ENCODE results near the gene IFT20. TPM values are rescaled to one million over a fixed set of nuclear protein-coding genes. Genes with fewer than 3 reads are reported as not detected.

The IFT20 gene
- total and polyA plus RNA-seq, 5 experiments from 2014 or later = 32.0 to 56.6 (median 44.1) TPM

- H3K36me3 Mint-ChIP-seq = peaks cover 0 to 4% (median 3%) of the 10 kb centered on the region in 3 donors
Measured at GRCh38 chr17:28370035-28370743, 34.9 kb upstream of the IFT20 start, which contains the start of gene VTN. VTN (minus strand) TSS chr17:28370307; CDS start chr17:28370203, 104 bp downstream.

GRCh38 chr17:28369684-28370034 is 34.4 kb upstream of the IFT20 start:
- ATAC-seq = peak in 1 of 2 donors; percentile 8
- H3K4me1 Mint-ChIP-seq = peaks cover 9 to 23% (median 22%) of the 10 kb centered on the region in 4 donors
- peak overlapping the region in 8 of 10 donors; percentile 25 to 98 (median 84) for H3K27ac Mint-ChIP-seq
- H3K36me3 Mint-ChIP-seq = peaks cover 0 to 2% (median 0%) of the 10 kb centered on the region in 3 donors
- POLR2A ChIA-PET = interaction anchor here (2.3 to 4.9 kb wide), 3 partner anchors 12 to 34 kb away, joined by 7 to 29 read pairs (median 12); partner anchors contain the start of genes IFT20, POLDIP2 and TNFAIP1
- H3K27me3 Mint-ChIP-seq = no peaks in the 10 kb centered on the region
- H3K4me3 Mint-ChIP-seq = peak overlapping the region in 6 of 10 donors; percentile 23 to 99 (median 71)
- H3K9me3 Mint-ChIP-seq = no peaks in the 10 kb centered on the region
- DNase-seq = no peak

More at GRCh38 chr17:28370035-28370743, 34.9 kb upstream of the IFT20 start, which contains the start of gene VTN:
- no peak for ATAC-seq
- H3K27me3 Mint-ChIP-seq = no peaks in the 10 kb centered on the region
- H3K27ac Mint-ChIP-seq = peak within 1 kb of the TSS; percentile 87 to 98 (median 96)
- H3K9me3 Mint-ChIP-seq = no peaks in the 10 kb centered on the region
- H3K4me1 Mint-ChIP-seq = peaks cover 12 to 25% (median 23%) of the 10 kb centered on the region in 4 donors
- DNase-seq = no peak
- peak within 1 kb of the TSS; percentile 86 to 99 (median 96) for H3K4me3 Mint-ChIP-seq
- POLR2A ChIA-PET = interaction anchor here (2.3 to 4.9 kb wide), 3 partner anchors 13 to 34 kb away, joined by 7 to 29 read pairs (median 12); partner anchors contain the start of genes IFT20, POLDIP2 and TNFAIP1

GRCh38 chr17:28368915-28369683 is 33.8 kb upstream of the IFT20 start:
- Mint-ChIP-seq H3K4me3 (peak overlapping the region in 1 of 10 donors; percentile 18), H3K9me3 (no peaks in the 10 kb centered on the region), H3K27me3 (no peaks in the 10 kb centered on the region), H3K36me3 (peaks cover 0 to 2% (median 0%) of the 10 kb centered on the region in 3 donors), H3K27ac (peak overlapping the region in 4 of 10 donors; percentile 20 to 98 (median 46)), H3K4me1 (peaks cover 9 to 23% (median 22%) of the 10 kb centered on the region in 4 donors)
- ATAC-seq = no peak
- POLR2A ChIA-PET = interaction anchor here (2.3 to 4.9 kb wide), 2 partner anchors 12 to 15 kb away, joined by 7 to 29 read pairs; partner anchors contain the start of gene POLDIP2
- DNase-seq = no peak

- Mint-ChIP-seq H3K4me3 (no peak overlapping the region), H3K4me1 (peaks cover 7 to 19% (median 18%) of the 10 kb centered on the region in 4 donors), H3K27ac (peak overlapping the region in 4 of 10 donors; percentile 9 to 56 (median 22)), H3K36me3 (peaks cover 0 to 5% (median 0%) of the 10 kb centered on the region in 3 donors), H3K27me3 (no peaks in the 10 kb centered on the region), H3K9me3 (no peaks in the 10 kb centered on the region)
- ATAC-seq (no peak), DNase-seq (no peak)
- POLR2A ChIA-PET = interaction anchor here (2.3 to 2.4 kb wide), 2 partner anchors 10 to 16 kb away, joined by 7 to 11 read pairs; partner anchors contain the start of gene POLDIP2
Measured at GRCh38 chr17:28368306-28368831, 33.1 kb upstream of the IFT20 start.

- Mint-ChIP-seq H3K4me1 (peaks cover 6 to 13% (median 13%) of the 10 kb centered on the region in 4 donors), H3K9me3 (no peaks in the 10 kb centered on the region), H3K27me3 (no peaks in the 10 kb centered on the region), H3K36me3 (peaks cover 0 to 10% (median 0%) of the 10 kb centered on the region in 3 donors), H3K27ac (peak overlapping the region in 2 of 10 donors; percentile 31 to 59), H3K4me3 (no peak overlapping the region)
- DNase-seq = peak in 1 of 10 donors; percentile 30
- POLR2A ChIA-PET = interaction anchor here (2.4 kb wide), 1 partner anchor 10 kb away, joined by 11 read pairs; the partner anchor contains the start of gene POLDIP2
- ATAC-seq = no peak
Measured at GRCh38 chr17:28367641-28368305, 32.5 kb upstream of the IFT20 start.

GRCh38 chr17:28366605-28367004 is 31.3 kb upstream of the IFT20 start:
- ATAC-seq = no peak
- POLR2A ChIA-PET = interaction anchor here (2.4 kb wide), 1 partner anchor 9 kb away, joined by 11 read pairs; the partner anchor contains the start of gene POLDIP2
- Mint-ChIP-seq H3K27me3 (no peaks in the 10 kb centered on the region), H3K9me3 (no peaks in the 10 kb centered on the region), H3K36me3 (peaks cover 0 to 22% (median 4%) of the 10 kb centered on the region in 3 donors), H3K4me3 (no peak overlapping the region), H3K4me1 (peaks cover 5 to 9% (median 6%) of the 10 kb centered on the region in 4 donors), H3K27ac (peak overlapping the region in 2 of 10 donors; percentile 37 to 65)
- peak in 1 of 10 donors; percentile 48 for DNase-seq

- no peaks in the 10 kb centered on the region for H3K9me3 Mint-ChIP-seq
- peaks cover 0 to 2% (median 1%) of the 10 kb centered on the region in 4 donors for H3K4me1 Mint-ChIP-seq
- POLR2A ChIA-PET = interaction anchor here (0.7 kb wide), 1 partner anchor 15 kb away, joined by 3 read pairs; no protein-coding TSS in a partner anchor
- H3K27ac Mint-ChIP-seq = no peak overlapping the region
- ATAC-seq = no peak
- no peaks in the 10 kb centered on the region for H3K27me3 Mint-ChIP-seq
- no peak overlapping the region for H3K4me3 Mint-ChIP-seq
- peaks cover 0 to 31% (median 8%) of the 10 kb centered on the region in 3 donors for H3K36me3 Mint-ChIP-seq
- peak in 1 of 10 donors; percentile 36 for DNase-seq
Measured at GRCh38 chr17:28365487-28365886, 30.2 kb upstream of the IFT20 start.

GRCh38 chr17:28364665-28365363 is 29.5 kb upstream of the IFT20 start, which contains the start of gene SEBOX:
SEBOX (minus strand) TSS chr17:28365199; CDS start chr17:28365151, 48 bp downstream.
- POLR2A ChIA-PET = no interaction called here
- no peak within 1 kb of the TSS for H3K4me3 Mint-ChIP-seq
- peak within 1 kb of the TSS in 1 of 10 donors; percentile 11 for H3K27ac Mint-ChIP-seq
- no peaks in the 10 kb centered on the region for H3K27me3 Mint-ChIP-seq
- DNase-seq (peak in 1 of 10 donors; percentile 61), ATAC-seq (no peak)
- H3K4me1 Mint-ChIP-seq = peaks cover 0 to 2% (median 0%) of the 10 kb centered on the region in 4 donors
- peaks cover 0 to 38% (median 11%) of the 10 kb centered on the region in 3 donors for H3K36me3 Mint-ChIP-seq
- H3K9me3 Mint-ChIP-seq = no peaks in the 10 kb centered on the region

GRCh38 chr17:28363776-28364650 is 28.7 kb upstream of the IFT20 start:
- H3K36me3 Mint-ChIP-seq = peaks cover 0 to 44% (median 14%) of the 10 kb centered on the region in 3 donors
- DNase-seq (peak in 1 of 10 donors; percentile 34), ATAC-seq (no peak)
- POLR2A ChIA-PET = no interaction called here
- H3K27ac Mint-ChIP-seq = peak overlapping the region in 1 of 10 donors; percentile 11
- H3K27me3 Mint-ChIP-seq = no peaks in the 10 kb centered on the region
- H3K4me3 Mint-ChIP-seq = no peak overlapping the region
- no peaks in the 10 kb centered on the region for H3K9me3 Mint-ChIP-seq
- peaks cover 0 to 3% (median 1%) of the 10 kb centered on the region in 4 donors for H3K4me1 Mint-ChIP-seq

GRCh38 chr17:28363186-28363585 is 27.9 kb upstream of the IFT20 start:
- POLR2A ChIA-PET = no interaction called here
- Mint-ChIP-seq H3K9me3 (no peaks in the 10 kb centered on the region), H3K36me3 (peaks cover 0 to 44% (median 14%) of the 10 kb centered on the region in 3 donors), H3K27me3 (no peaks in the 10 kb centered on the region), H3K27ac (no peak overlapping the region), H3K4me3 (no peak overlapping the region), H3K4me1 (peaks cover 3 to 11% (median 5%) of the 10 kb centered on the region in 4 donors)
- ATAC-seq (no peak), DNase-seq (no peak)
